Astrocyte (in vitro differentiated cells and primary cell): ENCODE results near the gene MPRIP.
"Not testable (repeated sequence)": the region's sequence is repeated elsewhere in the genome, so short reads cannot be mapped to it uniquely, and the experiment has no call there.

ENCODE experiments used
- CTCF ChIP-seq: IDR thresholded peaks from 2 replicates; pipeline ENCODE4 v1.5.1; 2011; ENCODE audit warnings: low read depth, mild to moderate bottlenecking, inconsistent platforms, low read length, moderate library complexity; ENCODE audit not compliant: insufficient read depth
- EZH2 ChIP-seq: IDR thresholded peaks from 2 replicates; pipeline ENCODE4 v1.6.1; 2012; ENCODE audit warnings: mild to moderate bottlenecking, low read length, inconsistent platforms; ENCODE audit not compliant: insufficient read depth

DNA sequence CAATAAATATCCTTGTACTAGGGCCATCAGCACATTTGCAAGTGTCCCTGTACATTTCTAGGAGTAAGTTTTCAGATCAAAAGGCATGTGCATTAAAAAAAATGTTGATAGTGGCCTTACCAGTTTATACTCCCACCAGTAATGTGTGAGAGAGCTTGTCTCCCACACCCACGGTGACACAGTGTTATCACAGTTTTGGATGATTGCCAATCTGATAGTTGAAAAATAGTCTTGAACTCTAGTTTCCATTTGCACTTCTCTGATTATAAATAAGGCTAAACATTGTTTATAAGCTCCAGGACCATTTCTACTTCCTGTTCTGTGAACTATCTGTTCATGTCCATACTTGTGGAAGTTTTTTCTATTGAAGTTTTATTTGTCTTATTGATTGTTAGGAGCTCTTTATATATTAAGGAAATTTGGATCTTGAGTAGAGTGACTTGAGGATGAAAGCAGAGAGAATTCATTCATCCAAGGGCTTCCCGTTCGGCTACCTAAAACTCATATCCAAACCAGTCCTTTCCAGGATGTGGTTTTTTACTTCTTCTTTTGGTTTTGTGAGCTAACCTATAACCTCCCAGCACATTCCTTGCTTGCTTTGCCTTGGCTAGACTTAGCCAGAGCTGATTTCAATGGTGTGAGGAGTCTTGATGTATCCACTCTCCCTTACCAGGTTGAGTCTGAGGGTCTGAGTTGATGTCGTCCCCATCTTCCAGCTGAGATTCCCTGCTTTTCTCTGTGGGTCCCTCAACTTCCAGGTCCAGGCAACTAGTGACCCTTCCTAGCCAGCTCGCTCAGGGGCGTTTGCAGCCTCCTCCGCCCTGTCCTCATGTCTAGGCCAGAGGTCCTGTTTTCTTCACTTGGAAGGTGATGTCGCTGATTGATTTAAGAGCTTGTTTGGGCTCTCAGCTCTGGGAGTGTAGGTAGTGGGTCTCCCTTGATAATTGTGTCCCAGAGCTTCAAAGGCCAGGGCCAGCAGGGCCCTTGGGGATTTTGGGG is 25.8 kb upstream of the MPRIP start:
- not testable (repeated sequence) for TF ChIP-seq CTCF, EZH2
